Esophagus muscularis mucosa (tissue), 4 donors: Measurements from ENCODE around the gene IFNK. TPM values are rescaled to one million over a fixed set of nuclear protein-coding genes. Genes with fewer than 3 reads are reported as not detected.

Experiments used
- DNase-seq: peaks from one replicate; pipeline ENCODE4 v3.0.0-alpha.2; 2017; ENCODE audit errors: extremely low spot score
- H3K27ac ChIP-seq, 4 donors: fragments of 200-600 bp; sonication (generic); replicated peaks in 1 of 4; 1 replicate in 3 of 4; 2 replicates in 1 of 4; pipeline ENCODE4 v1.5.1; 2016 to 2019; ENCODE audit warnings: mild to moderate bottlenecking in 1 of 4
- H3K27me3 ChIP-seq, 4 donors: fragments of 200-600 bp; sonication (generic); one replicate each; pipeline versions ENCODE4 v1.5.1 to v1.6.0; 2016 to 2019
- H3K36me3 ChIP-seq, 4 donors: fragments of 200-600 bp; sonication (generic); one replicate each; pipeline ENCODE4 v1.5.1; 2016 to 2019
- H3K4me1 ChIP-seq, 4 donors: fragments of 200-600 bp; sonication (generic); one replicate each; pipeline ENCODE4 v1.5.1; 2016 to 2019
- H3K4me3 ChIP-seq, 4 donors: fragments of 200-600 bp; sonication (generic); 1 replicate in 2 of 4; 2 replicates in 2 of 4; pipeline ENCODE4 v1.5.1; 2016 to 2019; ENCODE audit warnings: mild to moderate bottlenecking in 4 of 4, moderate library complexity in 1 of 4
- H3K9me3 ChIP-seq, 4 donors: fragments of 200-600 bp; sonication (generic); 1 replicate in 3 of 4; 2 replicates in 1 of 4; pipeline ENCODE4 v1.5.1; 2016 to 2019
- EP300 ChIP-seq: sonication (generic); formaldehyde crosslinking; IDR thresholded peaks from one replicate; pipeline ENCODE4 v1.6.1; 2017; ENCODE audit warnings: antibody characterized with exemption
- POLR2A ChIP-seq: fragments of 450-650 bp; IDR thresholded peaks from one replicate; pipeline ENCODE4 v1.6.1; 2017; ENCODE audit warnings: antibody characterized with exemption, moderate library complexity, mild to moderate bottlenecking, low read depth
- POLR2AphosphoS5 ChIP-seq, 2 donors: sonication (generic); formaldehyde crosslinking; IDR thresholded peaks; one replicate each; pipeline ENCODE4 v1.6.1; 2017; ENCODE audit warnings: antibody characterized with exemption in 2 of 2
- WGBS: methylation state at CpG from one replicate; pipeline ENCODE4 v1.1.5; 2018; 5-methylcytosine and 5-hydroxymethylcytosine counted together
- intact Hi-C: fragments of 100-400 bp; cut with DNase I; formaldehyde crosslinking; loops from one replicate; pipeline ENCODE4 v1.15.1; 2023
- total RNA-seq, 4 donors: library from RNA; depleted of rRNA; stranded (reverse); fragments of >200 nt; gene quantifications; one replicate each; pipeline versions ENCODE4 v1.1.0 to v1.2.1, GENCODE V29; 2016
- TF ChIP-seq, protein P1 (sequence below), 3 experiments: fragments of 200-600 bp in 2 of 3; fragments of 450-650 bp in 1 of 3; sonication (generic) in 2 of 3; IDR thresholded peaks; one replicate each; pipeline ENCODE4 v1.5.1; 2017 to 2019; ENCODE audit warnings: antibody characterized with exemption in 3 of 3, mild to moderate bottlenecking in 2 of 3, moderate library complexity in 1 of 3

Gene IFNK
- total RNA-seq, 4 donors from 2014 or later, result not detected

DNA sequence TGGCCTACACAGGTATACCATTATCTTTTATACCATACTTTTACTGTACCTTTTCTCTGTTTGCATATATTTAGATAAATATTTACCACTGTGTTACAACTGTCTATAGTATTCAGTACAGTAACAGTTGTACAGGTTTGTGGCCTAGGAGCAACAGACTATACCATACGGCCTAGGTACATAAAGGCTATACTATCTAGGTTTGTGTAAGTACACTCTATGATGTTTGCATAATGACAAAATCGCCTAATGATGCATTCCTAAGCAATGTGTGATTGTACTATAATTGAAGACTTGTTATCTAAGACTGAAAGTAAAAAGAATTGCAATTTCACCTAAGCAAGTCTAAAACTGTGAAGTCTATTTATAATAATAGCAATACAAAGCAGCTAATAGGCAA lies 45.3 kb downstream of the IFNK start:
- 89% methylated on average over 2 of the region's 2 CpGs for WGBS

DNA sequence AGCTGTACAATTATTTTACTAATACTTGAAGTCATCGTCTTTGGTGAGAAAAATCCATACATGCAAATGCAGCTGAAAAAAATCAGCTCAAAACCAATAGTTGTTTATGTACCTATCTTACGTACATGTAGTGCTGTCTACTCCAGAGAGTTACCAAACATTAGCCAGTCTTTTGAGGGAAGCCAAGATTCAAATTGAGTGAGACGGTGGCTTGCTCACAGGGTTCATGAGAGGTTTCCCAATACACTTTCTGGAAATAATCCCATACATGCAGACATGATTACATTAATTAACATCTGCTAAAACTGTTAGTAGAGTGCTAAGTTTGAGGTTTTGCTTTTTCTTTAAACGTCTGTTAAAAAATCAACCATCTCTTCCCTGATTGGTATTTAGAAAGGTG lies 46.9 kb downstream of the IFNK start:
- H3K9me3 ChIP-seq, result no peaks in the 10 kb centered on the region
- no peak for DNase-seq
- TF ChIP-seq POLR2AphosphoS5 (IDR thresholded peaks at IDR 0.05) (no peak), EP300 (no peak), POLR2A (no peak)
- TF ChIP-seq, protein P1, sequence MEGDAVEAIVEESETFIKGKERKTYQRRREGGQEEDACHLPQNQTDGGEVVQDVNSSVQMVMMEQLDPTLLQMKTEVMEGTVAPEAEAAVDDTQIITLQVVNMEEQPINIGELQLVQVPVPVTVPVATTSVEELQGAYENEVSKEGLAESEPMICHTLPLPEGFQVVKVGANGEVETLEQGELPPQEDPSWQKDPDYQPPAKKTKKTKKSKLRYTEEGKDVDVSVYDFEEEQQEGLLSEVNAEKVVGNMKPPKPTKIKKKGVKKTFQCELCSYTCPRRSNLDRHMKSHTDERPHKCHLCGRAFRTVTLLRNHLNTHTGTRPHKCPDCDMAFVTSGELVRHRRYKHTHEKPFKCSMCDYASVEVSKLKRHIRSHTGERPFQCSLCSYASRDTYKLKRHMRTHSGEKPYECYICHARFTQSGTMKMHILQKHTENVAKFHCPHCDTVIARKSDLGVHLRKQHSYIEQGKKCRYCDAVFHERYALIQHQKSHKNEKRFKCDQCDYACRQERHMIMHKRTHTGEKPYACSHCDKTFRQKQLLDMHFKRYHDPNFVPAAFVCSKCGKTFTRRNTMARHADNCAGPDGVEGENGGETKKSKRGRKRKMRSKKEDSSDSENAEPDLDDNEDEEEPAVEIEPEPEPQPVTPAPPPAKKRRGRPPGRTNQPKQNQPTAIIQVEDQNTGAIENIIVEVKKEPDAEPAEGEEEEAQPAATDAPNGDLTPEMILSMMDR (IDR thresholded peaks at IDR 0.05), result no peak
- H3K27ac ChIP-seq, result peak overlapping the region; percentile 96 to 100 (median 98)
- H3K4me3 ChIP-seq, result no peak overlapping the region
- H3K36me3 ChIP-seq, result peaks cover 0 to 8% (median 3%) of the 10 kb centered on the region in 4 donors
- peaks cover 23 to 27% (median 25%) of the 10 kb centered on the region in 4 donors for H3K4me1 ChIP-seq
- WGBS, result 90% methylated on average over 4 of the region's 4 CpGs
- intact Hi-C loops, result no loop called here
- H3K27me3 ChIP-seq, result no peaks in the 10 kb centered on the region

More for the DNA sequence above, 45.3 kb downstream of the IFNK start:
- no peak for DNase-seq
- Histone ChIP-seq H3K9me3 (no peaks in the 10 kb centered on the region), H3K4me1 (peaks cover 22 to 30% (median 25%) of the 10 kb centered on the region in 4 donors), H3K27ac (no peak overlapping the region), H3K4me3 (no peak overlapping the region), H3K27me3 (no peaks in the 10 kb centered on the region), H3K36me3 (peaks cover 0 to 19% (median 6%) of the 10 kb centered on the region in 4 donors)
- TF ChIP-seq, protein P1 (IDR thresholded peaks at IDR 0.05), result no peak
- TF ChIP-seq POLR2AphosphoS5 (IDR thresholded peaks at IDR 0.05) (no peak), EP300 (no peak), POLR2A (no peak)
- intact Hi-C loops, result no loop called here

DNA sequence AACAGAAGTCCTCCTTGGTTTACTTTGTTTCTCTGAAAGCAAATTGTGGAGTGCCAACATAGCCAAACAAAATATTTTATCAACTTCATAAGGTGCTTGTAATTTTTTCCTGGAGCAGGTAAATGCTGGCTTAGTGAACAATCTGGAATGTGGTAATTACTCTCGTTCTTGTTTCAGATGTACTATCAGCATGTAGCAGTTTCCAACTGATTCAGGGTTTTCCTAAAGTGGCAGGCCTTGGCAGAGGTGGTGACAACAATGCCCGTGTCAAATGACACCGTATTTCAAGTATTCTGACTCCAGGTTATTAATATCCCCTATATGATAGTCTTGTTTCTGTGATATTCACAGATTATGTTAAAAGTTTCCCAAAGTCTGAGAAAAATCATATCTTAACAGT lies 48.0 kb downstream of the IFNK start:
- WGBS, result 50% methylated on average over 3 of the region's 3 CpGs
- Histone ChIP-seq H3K27ac (peak overlapping the region; percentile 96 to 100 (median 98)), H3K4me1 (peaks cover 23 to 25% (median 24%) of the 10 kb centered on the region in 4 donors), H3K9me3 (no peaks in the 10 kb centered on the region), H3K4me3 (peak overlapping the region; percentile 78 to 98 (median 86)), H3K36me3 (no peaks in the 10 kb centered on the region), H3K27me3 (no peaks in the 10 kb centered on the region)
- no peak for DNase-seq
- intact Hi-C loops, result no loop called here
- no peak for TF ChIP-seq POLR2AphosphoS5 (IDR thresholded peaks at IDR 0.05)
- no peak for TF ChIP-seq POLR2A
- no peak for TF ChIP-seq EP300
- TF ChIP-seq, protein P1 (IDR thresholded peaks at IDR 0.05), result no peak

DNA sequence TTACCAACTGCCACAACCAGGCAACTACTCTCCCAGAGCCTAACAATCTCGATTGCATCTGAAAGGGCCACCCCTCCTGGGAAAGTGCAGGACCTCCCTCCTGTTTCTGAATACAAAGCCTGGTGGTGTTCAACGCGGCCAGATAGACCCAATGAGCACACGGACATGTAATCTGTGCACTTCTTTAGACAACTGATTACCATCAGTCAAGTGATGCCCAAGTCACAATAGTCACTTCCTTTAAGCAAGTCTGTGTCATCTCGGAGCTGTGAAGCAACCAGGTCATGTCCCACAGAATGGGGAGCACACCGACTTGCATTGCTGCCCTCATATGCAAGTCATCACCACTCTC lies 48.5 kb downstream of the IFNK start:
- intact Hi-C loops, result no loop called here
- Histone ChIP-seq H3K4me3 (peak overlapping the region; percentile 78 to 98 (median 86)), H3K36me3 (no peaks in the 10 kb centered on the region), H3K4me1 (peaks cover 23 to 25% (median 24%) of the 10 kb centered on the region in 4 donors), H3K9me3 (no peaks in the 10 kb centered on the region), H3K27me3 (no peaks in the 10 kb centered on the region), H3K27ac (peak overlapping the region; percentile 96 to 100 (median 98))
- DNase-seq, result peak; percentile 94
- no peak for TF ChIP-seq EP300
- TF ChIP-seq, protein P1 (IDR thresholded peaks at IDR 0.05), result no peak
- TF ChIP-seq POLR2AphosphoS5 (IDR thresholded peaks at IDR 0.05), result peak; percentile 2 to 74
- peak; percentile 65 for TF ChIP-seq POLR2A
- WGBS, result 2% methylated on average over 6 of the region's 6 CpGs
